PC-9 (cell line): ENCODE data around the gene MTHFD1L. TPM values are rescaled to one million over a fixed set of nuclear protein-coding genes. Genes with fewer than 3 reads are reported as not detected.
"Not testable (repeated sequence)": the region's sequence is repeated elsewhere in the genome, so short reads cannot be mapped to it uniquely, and the experiment has no call there.

Experiments
- BruUV-seq: library from RNA; stranded (reverse); fragments of 400-500 nt; replicated peaks from 2 replicates; lab custom pipeline; 2021; lab: Mats Ljungman, UMichigan
- CTCF ChIA-PET: fragments of 300-600 bp; sonication (Branson Sonifier 250); formaldehyde crosslinking; loops from one replicate; lab custom pipeline; 2022; ENCODE audit warnings: antibody characterized with exemption; lab: Charles Lee
- POLR2A ChIA-PET: fragments of 300-600 bp; sonication (Branson Sonifier 250); formaldehyde crosslinking; loops from one replicate; lab custom pipeline; 2022; ENCODE audit warnings: antibody characterized with exemption; ENCODE audit not compliant: unreplicated experiment; lab: Charles Lee
- DNase-seq, 2 experiments: peaks; one replicate each; pipeline versions ENCODE4 v3.0.0 to v3.0.0-alpha.2; 2015 to 2022; ENCODE audit warnings: mixed read lengths in 1 of 2
- H2AFZ ChIP-seq: fragments of 200-600 bp; sonication (generic); 2 replicates; pipeline ENCODE4 v1.8.1; 2017; ENCODE audit warnings: antibody characterized with exemption
- H3F3A ChIP-seq: fragments of 200-600 bp; sonication (generic); 2 replicates; pipeline ENCODE4 v1.8.1; 2017; ENCODE audit warnings: antibody characterized with exemption, mild to moderate bottlenecking, low read depth; ENCODE audit not compliant: insufficient read depth
- H3K27ac ChIP-seq: fragments of 200-600 bp; sonication (generic); 2 replicates; pipeline ENCODE4 v1.6.1; 2016; ENCODE audit warnings: mixed run types
- H3K27me3 ChIP-seq: fragments of 200-600 bp; sonication (generic); 2 replicates; pipeline ENCODE4 v1.6.1; 2016; ENCODE audit warnings: low read depth, mixed run types; ENCODE audit not compliant: insufficient read depth
- H3K36me3 ChIP-seq: fragments of 200-600 bp; sonication (generic); 2 replicates; pipeline ENCODE4 v1.6.1; 2016; ENCODE audit warnings: low read depth, mixed run types
- H3K4me1 ChIP-seq: fragments of 200-600 bp; sonication (generic); replicated peaks from 2 replicates; pipeline ENCODE4 v1.6.1; 2016; ENCODE audit warnings: mixed run types; ENCODE audit not compliant: insufficient read depth
- H3K4me2 ChIP-seq: fragments of 200-600 bp; sonication (generic); 2 replicates; pipeline ENCODE4 v1.6.1; 2017; ENCODE audit warnings: mixed run types
- H3K4me3 ChIP-seq: fragments of 200-600 bp; sonication (generic); 2 replicates; pipeline ENCODE4 v1.6.1; 2016; ENCODE audit warnings: mixed run types
- H3K79me2 ChIP-seq: fragments of 200-600 bp; sonication (generic); 2 replicates; pipeline ENCODE4 v1.6.1; 2017; ENCODE audit warnings: low read depth, mixed run types
- H3K9me2 ChIP-seq: fragments of 200-600 bp; sonication (generic); 2 replicates; pipeline ENCODE4 v1.8.1; 2017; ENCODE audit warnings: mild to moderate bottlenecking; ENCODE audit not compliant: insufficient read depth
- H3K9me3 ChIP-seq: fragments of 200-600 bp; sonication (generic); 2 replicates; pipeline ENCODE4 v1.8.1; 2016; ENCODE audit warnings: low read depth; ENCODE audit not compliant: insufficient read depth
- H4K20me1 ChIP-seq: fragments of 200-600 bp; sonication (generic); 2 replicates; pipeline ENCODE4 v1.8.1; 2017; ENCODE audit not compliant: insufficient read depth
- CTCF ChIP-seq: fragments of 200-600 bp; sonication (generic); conservative IDR thresholded peaks from 2 replicates; pipeline ENCODE4 v1.6.1; 2017; ENCODE audit warnings: mixed run types, antibody characterized with exemption, mild to moderate bottlenecking, moderate library complexity
- EZH2 ChIP-seq: fragments of 200-600 bp; sonication (generic); IDR thresholded peaks from 2 replicates; pipeline ENCODE4 v1.8.0; 2017; ENCODE audit warnings: antibody characterized with exemption, low read depth
- intact Hi-C: fragments of 100-400 bp; cut with micrococcal nuclease; formaldehyde crosslinking; loops from one replicate; pipeline ENCODE4 v1.10.0; 2022; ENCODE audit not compliant: unreplicated experiment
- total RNA-seq: library from RNA; stranded (reverse); gene quantifications from 2 replicates; pipeline ENCODE4 v1.2.3, GENCODE V29; 2021

Gene MTHFD1L
- total RNA-seq, 1 experiment from 2014 or later: 53.3 TPM

- Histone ChIP-seq H2AFZ (no peak overlapping the region), H3K79me2 (no peaks in the 10 kb centered on the region; the same call in 1 of the 2 replicates), H4K20me1 (no peaks in the 10 kb centered on the region), H3F3A (peaks cover 46% of the 10 kb centered on the region), H3K4me3 (no peak overlapping the region), H3K36me3 (peaks cover 37% of the 10 kb centered on the region), H3K4me2 (peak overlapping the region; percentile 30), H3K4me1 (peaks cover 56% of the 10 kb centered on the region), H3K27me3 (no peaks in the 10 kb centered on the region), H3K27ac (peak overlapping the region; percentile 93), H3K9me3 (no peaks in the 10 kb centered on the region), H3K9me2 (no peaks in the 10 kb centered on the region)
- peak in 1 of 2 experiments; percentile 39 for DNase-seq
- POLR2A ChIA-PET: no interaction called here
- TSS peak; percentile 89 for BruUV-seq
- TF ChIP-seq EZH2: no peak
- CTCF ChIA-PET: no interaction called here
- intact Hi-C loops: no loop called here
These were observed 171.6 kb downstream of the MTHFD1L start for GRCh38 chr6:151036869-151037680.

- H3K4me2 ChIP-seq: no peak overlapping the region
- POLR2A ChIA-PET: no interaction called here
- H3F3A ChIP-seq: peaks cover 46% of the 10 kb centered on the region
- H4K20me1 ChIP-seq: no peaks in the 10 kb centered on the region
- no peaks in the 10 kb centered on the region; the same call in 1 of the 2 replicates for H3K79me2 ChIP-seq
- H3K36me3 ChIP-seq: peaks cover 34% of the 10 kb centered on the region
- H3K9me2 ChIP-seq: no peaks in the 10 kb centered on the region
- no peak for DNase-seq
- peak overlapping the region; percentile 95 for H3K27ac ChIP-seq
- no peak overlapping the region for H3K4me3 ChIP-seq
- no peak overlapping the region for H2AFZ ChIP-seq
- no peaks in the 10 kb centered on the region for H3K9me3 ChIP-seq
- no TSS peak for BruUV-seq
- CTCF ChIA-PET: no interaction called here
- H3K27me3 ChIP-seq: no peaks in the 10 kb centered on the region
- peaks cover 70% of the 10 kb centered on the region for H3K4me1 ChIP-seq
- intact Hi-C loops: no loop called here
- TF ChIP-seq EZH2: no peak
- TF ChIP-seq CTCF: no peak
These were observed 173.1 kb downstream of the MTHFD1L start for GRCh38 chr6:151038616-151039015.

GRCh38 chr6:151040888-151041521 lies 175.5 kb downstream of the MTHFD1L start:
- H3K27me3 ChIP-seq, H2AFZ ChIP-seq, CTCF ChIA-PET, POLR2A ChIA-PET, H3K9me3 ChIP-seq, H3K79me2 ChIP-seq, H4K20me1 ChIP-seq, BruUV-seq, H3K9me2 ChIP-seq, H3K4me3 ChIP-seq: not testable (repeated sequence)
- Histone ChIP-seq H3K4me2 (peak overlapping the region; percentile 67), H3K4me1 (peaks cover 80% of the 10 kb centered on the region), H3F3A (peaks cover 45% of the 10 kb centered on the region), H3K27ac (peak overlapping the region; percentile 95), H3K36me3 (peaks cover 26% of the 10 kb centered on the region; the same call in 1 of the 2 replicates)
- intact Hi-C loops: loop anchor here (1.0 to 10.0 kb wide), 4 partner anchors 19 to 284 kb away; no protein-coding TSS in a partner anchor
- DNase-seq: peak; percentile 70 to 99

DNA sequence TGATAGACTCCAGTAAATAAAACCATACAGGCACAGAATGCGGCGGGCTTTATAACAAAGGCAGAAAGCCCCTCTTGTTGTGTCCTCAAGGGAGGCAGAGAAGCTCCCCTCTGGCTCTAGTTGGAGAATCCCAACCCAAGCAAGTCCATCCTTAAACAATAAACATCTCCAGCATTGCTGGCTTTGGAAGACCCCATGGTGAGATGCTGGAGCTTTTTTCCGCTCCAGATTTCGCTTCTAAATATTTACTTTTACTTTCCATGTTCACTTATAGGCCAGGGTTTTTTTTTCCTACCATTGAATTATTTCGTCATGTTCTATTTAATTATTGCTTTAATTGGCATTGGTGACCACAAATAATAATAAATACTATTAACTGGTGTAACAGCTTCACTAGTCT lies 176.2 kb downstream of the MTHFD1L start:
- no peak overlapping the region for H2AFZ ChIP-seq
- H3K4me2 ChIP-seq: peak overlapping the region; percentile 43
- ChIA-PET CTCF (no interaction called here), POLR2A (no interaction called here)
- H3K27me3 ChIP-seq: no peaks in the 10 kb centered on the region
- H4K20me1 ChIP-seq: no peaks in the 10 kb centered on the region
- peak overlapping the region; percentile 95 for H3K27ac ChIP-seq
- no peak for DNase-seq
- no peaks in the 10 kb centered on the region for H3K9me3 ChIP-seq
- peaks cover 80% of the 10 kb centered on the region for H3K4me1 ChIP-seq
- BruUV-seq: TSS peak; percentile 27
- H3K4me3 ChIP-seq: no peak overlapping the region
- H3K36me3 ChIP-seq: peaks cover 28% of the 10 kb centered on the region
- intact Hi-C loops: loop anchor here (1.0 to 10.0 kb wide), 4 partner anchors 19 to 283 kb away; no protein-coding TSS in a partner anchor
- H3K9me2 ChIP-seq: no peaks in the 10 kb centered on the region
- H3F3A ChIP-seq: peaks cover 44% of the 10 kb centered on the region
- no peak for TF ChIP-seq EZH2
- no peak for TF ChIP-seq CTCF
- H3K79me2 ChIP-seq: no peaks in the 10 kb centered on the region; the same call in 1 of the 2 replicates

- H3K4me2 ChIP-seq, H3K9me2 ChIP-seq, H2AFZ ChIP-seq, POLR2A ChIA-PET, H3K4me3 ChIP-seq, DNase-seq, BruUV-seq, H3K27me3 ChIP-seq, H4K20me1 ChIP-seq, H3K79me2 ChIP-seq, H3K9me3 ChIP-seq, CTCF ChIA-PET: not testable (repeated sequence)
- peak overlapping the region; percentile 95 for H3K27ac ChIP-seq
- peaks cover 23% of the 10 kb centered on the region for H3K36me3 ChIP-seq
- peaks cover 74% of the 10 kb centered on the region for H3K4me1 ChIP-seq
- intact Hi-C loops: loop anchor here (10.0 kb wide), 1 partner anchor 282 kb away; no protein-coding TSS in a partner anchor
- peaks cover 47% of the 10 kb centered on the region for H3F3A ChIP-seq
These were observed 177.4 kb downstream of the MTHFD1L start for GRCh38 chr6:151042911-151043330.
